GM10266 (cell line): ENCODE measurements around the gene LRRC37A.
A peak's percentile ranks its signal among the peaks of the same experiment; 100 is the strongest.
"Not testable (repeated sequence)": the region's sequence is repeated elsewhere in the genome, so short reads cannot be mapped to it uniquely, and the experiment has no call there.

Experiments
- DNase-seq: peaks from one replicate; pipeline ENCODE4 v3.0.0; 2012; ENCODE audit errors: extremely low spot score
- CTCF ChIP-seq: IDR thresholded peaks from 2 replicates; pipeline ENCODE4 v1.5.1; 2012; ENCODE audit warnings: mild to moderate bottlenecking, low read depth; ENCODE audit not compliant: control insufficient read depth, insufficient read depth; ENCODE audit errors: missing control alignments

Gene LRRC37A

GRCh38 chr17:46294831-46295230 lies at the start of gene LRRC37A:
Gene LRRC37A (plus strand): TSS chr17:46295131. CDS start chr17:46295134, 3 bp downstream.
- not testable (repeated sequence) for DNase-seq

- DNase-seq: not testable (repeated sequence)
These were observed 45.8 kb upstream of the LRRC37A start for GRCh38 chr17:46249153-46249552.

GRCh38 chr17:46252804-46253203 lies 42.1 kb upstream of the LRRC37A start:
- not testable (repeated sequence) for DNase-seq

GRCh38 chr17:46253722-46254121 lies 41.2 kb upstream of the LRRC37A start:
- peak; percentile 87 for DNase-seq
- TF ChIP-seq CTCF: peak; percentile 84

- not testable (repeated sequence) for DNase-seq
These were observed 40.7 kb upstream of the LRRC37A start for GRCh38 chr17:46254215-46254614.

GRCh38 chr17:46256369-46256768 lies 38.6 kb upstream of the LRRC37A start:
- DNase-seq: not testable (repeated sequence)

- TF ChIP-seq CTCF: peak; percentile 34
These were observed 34.9 kb upstream of the LRRC37A start for GRCh38 chr17:46259845-46260661.

GRCh38 chr17:46262271-46262670 lies 32.7 kb upstream of the LRRC37A start:
- TF ChIP-seq CTCF: no peak
- no peak for DNase-seq

More at GRCh38 chr17:46259845-46260661, 34.9 kb upstream of the LRRC37A start:
- not testable (repeated sequence) for DNase-seq

GRCh38 chr17:46264456-46265198 lies 30.3 kb upstream of the LRRC37A start:
- TF ChIP-seq CTCF: no peak
- DNase-seq: peak; percentile 49

GRCh38 chr17:46266063-46266655 lies 28.8 kb upstream of the LRRC37A start:
- DNase-seq: peak; percentile 59
